ENCODE measurements around the gene MED8.
A peak's percentile ranks its signal among the peaks of the same experiment; 100 is the strongest.

MED8 gene

DNA sequence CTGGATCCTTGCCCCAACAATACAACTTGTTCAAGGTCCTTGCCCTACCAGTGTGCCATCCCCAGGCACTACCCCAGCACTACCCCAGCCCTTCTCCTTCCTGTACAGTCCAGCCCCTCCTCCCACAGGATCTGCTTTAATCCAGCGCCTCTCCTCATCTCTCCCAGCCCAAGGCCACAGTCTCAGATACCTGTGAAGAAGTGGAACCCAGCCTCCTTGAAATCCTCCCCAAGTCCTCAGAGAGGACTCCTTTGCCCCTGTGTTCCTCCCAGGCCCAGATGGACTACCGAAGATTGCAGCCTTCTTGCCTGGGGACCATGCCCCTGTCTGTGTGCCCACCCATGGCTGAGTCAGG is 37.3 kb downstream of the MED8 start:
- DNase-seq (ENCODE audit: low read depth) = no peak
- TF ChIP-seq, protein P1, sequence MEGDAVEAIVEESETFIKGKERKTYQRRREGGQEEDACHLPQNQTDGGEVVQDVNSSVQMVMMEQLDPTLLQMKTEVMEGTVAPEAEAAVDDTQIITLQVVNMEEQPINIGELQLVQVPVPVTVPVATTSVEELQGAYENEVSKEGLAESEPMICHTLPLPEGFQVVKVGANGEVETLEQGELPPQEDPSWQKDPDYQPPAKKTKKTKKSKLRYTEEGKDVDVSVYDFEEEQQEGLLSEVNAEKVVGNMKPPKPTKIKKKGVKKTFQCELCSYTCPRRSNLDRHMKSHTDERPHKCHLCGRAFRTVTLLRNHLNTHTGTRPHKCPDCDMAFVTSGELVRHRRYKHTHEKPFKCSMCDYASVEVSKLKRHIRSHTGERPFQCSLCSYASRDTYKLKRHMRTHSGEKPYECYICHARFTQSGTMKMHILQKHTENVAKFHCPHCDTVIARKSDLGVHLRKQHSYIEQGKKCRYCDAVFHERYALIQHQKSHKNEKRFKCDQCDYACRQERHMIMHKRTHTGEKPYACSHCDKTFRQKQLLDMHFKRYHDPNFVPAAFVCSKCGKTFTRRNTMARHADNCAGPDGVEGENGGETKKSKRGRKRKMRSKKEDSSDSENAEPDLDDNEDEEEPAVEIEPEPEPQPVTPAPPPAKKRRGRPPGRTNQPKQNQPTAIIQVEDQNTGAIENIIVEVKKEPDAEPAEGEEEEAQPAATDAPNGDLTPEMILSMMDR (conservative IDR thresholded peaks at IDR 0.05; ENCODE audit: low read depth, low read length) = no peak
- H3K4me3 ChIP-seq (ENCODE audit: low read length) = no peak overlapping the region

DNA sequence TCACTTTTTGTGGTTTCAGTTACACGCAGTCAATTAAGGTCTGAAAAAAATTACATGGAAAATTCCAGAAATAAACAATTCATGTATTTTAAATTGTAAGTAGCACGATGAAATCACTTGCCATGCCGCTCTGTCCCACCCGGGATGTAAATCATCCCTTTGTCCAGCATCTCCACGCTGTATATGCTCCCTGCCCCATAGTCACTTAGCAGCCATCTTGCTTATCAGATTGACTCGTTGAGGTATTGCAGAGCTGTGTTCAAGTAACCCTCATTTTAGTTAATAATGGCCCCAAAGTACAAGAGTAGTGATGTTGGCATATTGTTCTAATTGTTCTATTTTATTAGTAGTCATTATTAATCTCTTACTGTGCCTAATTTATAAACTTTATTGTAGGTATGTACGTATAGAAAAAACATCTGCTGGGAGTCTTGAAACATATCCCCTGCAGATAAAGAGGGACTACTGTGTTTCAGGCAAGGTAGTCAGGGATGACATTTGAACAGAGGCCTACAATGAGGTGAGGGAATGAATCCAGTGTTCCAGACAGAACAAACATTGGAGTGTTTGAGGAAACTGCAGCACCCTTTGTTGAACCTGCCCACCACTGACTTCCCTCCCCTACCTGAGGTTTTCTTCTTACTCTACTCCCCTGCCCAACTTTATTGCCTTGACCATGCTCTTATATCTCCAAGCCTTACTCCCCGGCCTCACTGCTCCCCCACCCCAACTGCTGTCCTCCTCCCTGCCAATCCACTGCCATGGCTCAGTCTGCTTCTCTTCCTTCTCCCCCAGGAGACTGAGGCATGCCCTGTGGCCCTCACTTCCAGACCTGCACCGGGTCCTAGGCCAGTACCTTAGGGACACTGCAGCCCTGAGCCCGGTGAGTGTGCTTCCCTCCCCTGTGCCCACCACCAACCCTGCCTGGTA is 37.9 kb downstream of the MED8 start:
- DNase-seq (ENCODE audit: low read depth) = no peak
- no peak overlapping the region for H3K4me3 ChIP-seq (ENCODE audit: low read length)
- TF ChIP-seq, protein P1 (conservative IDR thresholded peaks at IDR 0.05; ENCODE audit: low read depth, low read length) = no peak

DNA sequence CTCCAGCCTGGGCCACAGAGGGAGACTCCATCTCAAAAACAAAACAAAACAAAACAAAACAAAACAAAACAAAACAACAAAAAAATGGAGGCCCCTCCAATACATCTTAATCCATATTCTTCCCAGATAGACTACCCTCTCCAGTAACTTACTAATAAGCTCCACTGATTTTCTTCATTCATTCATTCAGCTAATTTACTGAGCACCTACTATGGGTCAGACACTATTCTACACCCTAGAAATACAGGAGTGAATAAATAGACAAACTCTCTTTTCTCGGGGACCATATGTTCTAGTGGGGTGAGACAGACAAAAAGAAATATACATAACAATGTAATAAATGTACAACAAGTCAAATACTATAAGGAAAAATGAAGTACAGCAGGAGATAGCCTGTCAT is 38.6 kb downstream of the MED8 start:
- no peak overlapping the region for H3K4me3 ChIP-seq (ENCODE audit: low read length)
- no peak for DNase-seq (ENCODE audit: low read depth)
- TF ChIP-seq, protein P1 (conservative IDR thresholded peaks at IDR 0.05; ENCODE audit: low read depth, low read length) = no peak

DNA sequence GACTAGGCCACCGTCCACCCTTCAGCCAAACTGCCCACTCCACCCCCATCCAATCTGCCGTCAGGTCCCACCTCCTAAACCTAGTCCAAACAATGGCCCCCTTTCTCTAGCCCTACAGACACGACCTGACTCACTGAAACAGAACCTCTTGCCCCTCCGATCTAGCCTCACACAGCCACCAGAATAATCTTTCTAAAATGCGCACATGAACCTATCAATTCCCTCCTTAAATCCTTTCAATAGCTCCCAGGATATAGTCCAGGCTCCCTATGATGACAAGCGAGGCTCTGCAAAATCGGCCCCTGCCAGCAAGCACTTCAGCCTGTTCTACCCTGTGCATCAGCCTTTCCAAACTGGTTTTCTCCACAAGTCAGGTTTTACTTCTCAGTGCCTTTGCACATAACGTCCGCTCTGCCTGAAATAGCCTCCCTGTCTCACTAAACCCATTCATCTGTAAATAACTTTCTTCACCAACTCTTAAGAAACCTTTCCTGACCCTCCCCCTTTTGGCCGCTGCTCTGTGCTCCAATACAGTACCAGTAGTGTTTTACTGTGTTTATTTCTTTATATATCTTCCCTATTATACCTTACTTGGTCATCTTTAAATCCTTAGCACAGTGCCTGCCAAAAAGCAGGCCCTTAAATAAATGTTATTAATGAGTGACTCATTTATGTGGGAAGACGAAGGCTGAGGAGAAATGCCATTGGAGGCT is 39.9 kb downstream of the MED8 start:
- TF ChIP-seq, protein P1 (conservative IDR thresholded peaks at IDR 0.05; ENCODE audit: low read depth, low read length) = no peak
- peak; percentile 89 for DNase-seq (ENCODE audit: low read depth)
- H3K4me3 ChIP-seq (ENCODE audit: low read length) = peak overlapping the region; percentile 62

DNA sequence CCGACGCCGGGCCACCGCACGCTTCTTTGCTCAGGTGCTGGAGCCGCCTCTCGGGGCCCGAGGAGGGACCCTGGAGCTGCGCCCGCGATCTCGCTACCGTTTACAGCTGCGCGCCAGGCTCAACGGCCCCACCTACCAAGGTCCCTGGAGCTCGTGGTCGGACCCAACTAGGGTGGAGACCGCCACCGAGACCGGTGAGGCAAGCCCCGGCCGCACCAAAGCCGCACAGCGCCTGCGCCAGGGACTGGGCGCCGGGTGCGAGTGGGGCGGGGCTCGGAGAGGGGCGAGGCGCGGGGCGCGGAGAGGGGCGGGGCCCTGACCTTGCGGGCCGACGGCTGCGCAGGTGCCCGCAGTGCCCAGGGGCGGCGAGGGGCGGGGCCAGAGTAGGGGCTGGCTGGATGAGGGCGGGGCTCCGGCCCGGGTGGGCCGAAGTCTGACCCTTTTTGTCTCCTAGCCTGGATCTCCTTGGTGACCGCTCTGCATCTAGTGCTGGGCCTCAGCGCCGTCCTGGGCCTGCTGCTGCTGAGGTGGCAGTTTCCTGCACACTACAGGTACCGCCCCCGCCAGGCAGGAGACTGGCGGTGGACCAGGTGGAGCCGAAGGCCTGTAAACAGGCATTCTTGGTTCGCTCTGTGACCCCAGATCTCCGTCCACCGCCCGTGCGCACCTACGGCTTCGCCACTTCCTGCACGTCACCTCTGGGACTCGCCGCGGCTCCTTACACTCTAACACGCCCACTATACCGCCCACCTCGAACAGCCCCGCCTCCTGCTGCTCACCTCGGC is 40.6 kb downstream of the MED8 start:
- TF ChIP-seq, protein P1 (conservative IDR thresholded peaks at IDR 0.05; ENCODE audit: low read depth, low read length) = no peak
- H3K4me3 ChIP-seq (ENCODE audit: low read length) = peak overlapping the region; percentile 62
- no peak for DNase-seq (ENCODE audit: low read depth)

DNA sequence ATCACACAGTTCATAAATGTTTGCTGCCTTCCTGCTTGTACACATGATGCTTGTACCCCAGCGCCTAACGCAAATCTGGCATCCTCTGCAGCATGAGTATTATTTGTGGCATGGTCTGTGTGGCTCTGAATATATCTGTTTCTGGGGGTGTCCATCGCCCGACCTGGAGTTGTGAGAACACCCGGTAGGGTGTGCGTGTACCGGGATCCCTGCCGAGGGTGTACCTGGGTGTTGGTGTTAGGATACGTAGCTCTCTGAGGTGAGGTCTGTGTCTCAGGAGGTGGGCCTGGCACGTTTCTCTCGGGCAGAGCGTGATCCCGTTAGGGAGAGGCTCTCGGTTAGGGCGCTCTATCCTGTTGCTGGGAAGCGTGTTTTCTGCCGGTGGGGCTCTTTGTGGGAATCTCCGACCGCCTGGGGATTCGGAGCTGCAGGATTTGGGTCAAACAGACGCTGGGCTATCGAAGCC is 41.2 kb downstream of the MED8 start:
- DNase-seq (ENCODE audit: low read depth) = no peak
- TF ChIP-seq, protein P1 (conservative IDR thresholded peaks at IDR 0.05; ENCODE audit: low read depth, low read length) = no peak
- peak overlapping the region; percentile 56 for H3K4me3 ChIP-seq (ENCODE audit: low read length)

Measured in retinal pigment epithelial cell (primary cell).